ENCODE data around the gene JMJD8. TPM values are rescaled to one million over a fixed set of nuclear protein-coding genes. Genes with fewer than 3 reads are reported as not detected.

The JMJD8 gene
- total RNA-seq, 1 donor from 2014 or later = 36.1 TPM

GRCh38 chr16:671353-672131 lies 12.6 kb downstream of the JMJD8 start:
- ATAC-seq (no peak), DNase-seq (ENCODE audit: low spot score) (no peak)
- intact Hi-C loops (cut with DNase I) = no loop called here

- intact Hi-C loops (cut with DNase I) = no loop called here
- DNase-seq (ENCODE audit: low spot score) = no peak
- no peak for ATAC-seq
These were observed 13.4 kb downstream of the JMJD8 start for GRCh38 chr16:670485-671352.

GRCh38 chr16:669666-670065 lies 14.5 kb downstream of the JMJD8 start:
- ATAC-seq (no peak), DNase-seq (ENCODE audit: low spot score) (no peak)
- intact Hi-C loops (cut with DNase I) = no loop called here

GRCh38 chr16:668519-669171 lies 15.5 kb downstream of the JMJD8 start:
- ATAC-seq (no peak), DNase-seq (ENCODE audit: low spot score) (no peak)
- intact Hi-C loops (cut with DNase I) = no loop called here

- ATAC-seq (peak; percentile 91), DNase-seq (ENCODE audit: low spot score) (peak; percentile 96)
- intact Hi-C loops (cut with DNase I) = no loop called here
These were observed 16.2 kb downstream of the JMJD8 start, which contains the start of gene RHOT2 for GRCh38 chr16:667780-668518. TSS of gene RHOT2 (plus strand) at chr16:668132. CDS start at chr16:668200, 68 bp downstream.

GRCh38 chr16:667113-667779 lies 16.9 kb downstream of the JMJD8 start:
- DNase-seq (ENCODE audit: low spot score) (no peak), ATAC-seq (no peak)
- intact Hi-C loops (cut with DNase I) = no loop called here

- no peak for DNase-seq (ENCODE audit: low spot score)
- intact Hi-C loops (cut with DNase I) = no loop called here
- ATAC-seq = no peak
These were observed 17.6 kb downstream of the JMJD8 start for GRCh38 chr16:666572-666971.

- intact Hi-C loops (cut with DNase I) = no loop called here
- ATAC-seq = no peak
These were observed 21.5 kb downstream of the JMJD8 start for GRCh38 chr16:662597-662996.

GRCh38 chr16:662095-662494 lies 22.0 kb downstream of the JMJD8 start:
- ATAC-seq (no peak), DNase-seq (ENCODE audit: low spot score) (no peak)
- intact Hi-C loops (cut with DNase I) = no loop called here

More at GRCh38 chr16:662597-662996, 21.5 kb downstream of the JMJD8 start:
- DNase-seq (ENCODE audit: low spot score) = no peak

GRCh38 chr16:661184-661821 lies 22.8 kb downstream of the JMJD8 start:
- intact Hi-C loops (cut with DNase I) = no loop called here
- ATAC-seq (peak; percentile 20), DNase-seq (ENCODE audit: low spot score) (no peak)

GRCh38 chr16:660459-661183 lies 23.5 kb downstream of the JMJD8 start:
- ATAC-seq (peak; percentile 92), DNase-seq (ENCODE audit: low spot score) (peak; percentile 94)
- intact Hi-C loops (cut with DNase I) = no loop called here

- no peak for DNase-seq (ENCODE audit: low spot score)
- ATAC-seq = no peak
- intact Hi-C loops (cut with DNase I) = no loop called here
These were observed 24.0 kb downstream of the JMJD8 start for GRCh38 chr16:660132-660458.

GRCh38 chr16:659618-660017 lies 24.5 kb downstream of the JMJD8 start:
- DNase-seq (ENCODE audit: low spot score) (no peak), ATAC-seq (no peak)
- intact Hi-C loops (cut with DNase I) = loop anchor here (10.0 kb wide), 1 partner anchor 75 kb away; no protein-coding TSS in a partner anchor

GRCh38 chr16:658679-659571 lies 25.2 kb downstream of the JMJD8 start:
- DNase-seq (ENCODE audit: low spot score) (no peak), ATAC-seq (no peak)
- intact Hi-C loops (cut with DNase I) = loop anchor here (10.0 kb wide), 1 partner anchor 74 kb away; no protein-coding TSS in a partner anchor

- intact Hi-C loops (cut with DNase I) = loop anchor here (10.0 kb wide), 1 partner anchor 73 kb away; no protein-coding TSS in a partner anchor
- ATAC-seq = no peak
- DNase-seq (ENCODE audit: low spot score) = no peak
These were observed 26.6 kb downstream of the JMJD8 start for GRCh38 chr16:657487-657886.

- ATAC-seq = no peak
These were observed 30.1 kb downstream of the JMJD8 start for GRCh38 chr16:654034-654433.

More at GRCh38 chr16:654034-654433, 30.1 kb downstream of the JMJD8 start:
- no peak for DNase-seq (ENCODE audit: low spot score)
- intact Hi-C loops (cut with DNase I) = loop anchor here (10.0 kb wide), 1 partner anchor 69 kb away; no protein-coding TSS in a partner anchor

Data from sciatic nerve (tissue), 2 donors.